ENCODE measurements around the gene SMYD3. TPM values are rescaled to one million over a fixed set of nuclear protein-coding genes. Genes with fewer than 3 reads are reported as not detected.

Gene SMYD3
- polyA plus RNA-seq, 1 donor from 2014 or later, result 48.6 TPM

DNA sequence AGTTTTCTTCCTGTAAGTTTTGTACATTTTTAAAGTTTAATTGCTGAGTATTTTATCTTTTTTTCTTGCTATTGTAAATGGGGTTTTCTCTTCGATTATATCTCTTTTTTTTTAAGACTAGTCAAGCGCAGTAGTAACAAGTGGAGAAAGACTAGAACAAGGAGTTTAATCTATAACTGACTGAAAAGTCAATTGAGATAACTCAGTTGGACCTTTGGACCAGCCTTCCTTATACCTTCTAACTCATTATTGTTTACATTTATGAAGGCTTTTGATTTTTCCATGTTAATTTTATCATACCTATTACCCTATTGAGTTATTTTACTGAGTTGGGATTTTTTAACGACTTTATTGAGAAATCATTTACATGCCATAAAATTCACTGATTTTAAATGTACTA is 81.2 kb downstream of the SMYD3 start:
- Histone ChIP-seq H3K27ac (ENCODE audit: low read length) (no peak overlapping the region), H3K4me2 (ENCODE audit: low read length) (no peak overlapping the region), H3K9me3 (ENCODE audit: low read length) (no peaks in the 10 kb centered on the region), H3F3A (ENCODE audit: insufficient read depth, low read length, poor library complexity, severe bottlenecking) (no peaks in the 10 kb centered on the region), H3K79me2 (replicated peaks; ENCODE audit: insufficient read depth, low read length) (no peaks in the 10 kb centered on the region), H3K36me3 (ENCODE audit: insufficient read depth, low read length) (no peaks in the 10 kb centered on the region), H3K9me2 (ENCODE audit: insufficient read depth, low read length) (no peaks in the 10 kb centered on the region), H3K4me3 (ENCODE audit: low read length) (no peak overlapping the region), H3K9ac (ENCODE audit: low read length) (no peak overlapping the region), H2AFZ (ENCODE audit: low read depth, low read length) (no peak overlapping the region), H4K20me1 (ENCODE audit: insufficient read depth) (no peaks in the 10 kb centered on the region), H3K27me3 (ENCODE audit: insufficient read depth, low read depth, low read length) (no peaks in the 10 kb centered on the region)
- TF ChIP-seq SMC3 (conservative IDR thresholded peaks at IDR 0.05; ENCODE audit: poor library complexity) (no peak), RAD21 (conservative IDR thresholded peaks at IDR 0.05) (no peak), MXI1 (conservative IDR thresholded peaks at IDR 0.05; ENCODE audit: poor library complexity, severe bottlenecking) (no peak)
- TF ChIP-seq, protein P1, sequence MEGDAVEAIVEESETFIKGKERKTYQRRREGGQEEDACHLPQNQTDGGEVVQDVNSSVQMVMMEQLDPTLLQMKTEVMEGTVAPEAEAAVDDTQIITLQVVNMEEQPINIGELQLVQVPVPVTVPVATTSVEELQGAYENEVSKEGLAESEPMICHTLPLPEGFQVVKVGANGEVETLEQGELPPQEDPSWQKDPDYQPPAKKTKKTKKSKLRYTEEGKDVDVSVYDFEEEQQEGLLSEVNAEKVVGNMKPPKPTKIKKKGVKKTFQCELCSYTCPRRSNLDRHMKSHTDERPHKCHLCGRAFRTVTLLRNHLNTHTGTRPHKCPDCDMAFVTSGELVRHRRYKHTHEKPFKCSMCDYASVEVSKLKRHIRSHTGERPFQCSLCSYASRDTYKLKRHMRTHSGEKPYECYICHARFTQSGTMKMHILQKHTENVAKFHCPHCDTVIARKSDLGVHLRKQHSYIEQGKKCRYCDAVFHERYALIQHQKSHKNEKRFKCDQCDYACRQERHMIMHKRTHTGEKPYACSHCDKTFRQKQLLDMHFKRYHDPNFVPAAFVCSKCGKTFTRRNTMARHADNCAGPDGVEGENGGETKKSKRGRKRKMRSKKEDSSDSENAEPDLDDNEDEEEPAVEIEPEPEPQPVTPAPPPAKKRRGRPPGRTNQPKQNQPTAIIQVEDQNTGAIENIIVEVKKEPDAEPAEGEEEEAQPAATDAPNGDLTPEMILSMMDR (IDR thresholded peaks at IDR 0.05; ENCODE audit: poor library complexity, severe bottlenecking), result no peak

DNA sequence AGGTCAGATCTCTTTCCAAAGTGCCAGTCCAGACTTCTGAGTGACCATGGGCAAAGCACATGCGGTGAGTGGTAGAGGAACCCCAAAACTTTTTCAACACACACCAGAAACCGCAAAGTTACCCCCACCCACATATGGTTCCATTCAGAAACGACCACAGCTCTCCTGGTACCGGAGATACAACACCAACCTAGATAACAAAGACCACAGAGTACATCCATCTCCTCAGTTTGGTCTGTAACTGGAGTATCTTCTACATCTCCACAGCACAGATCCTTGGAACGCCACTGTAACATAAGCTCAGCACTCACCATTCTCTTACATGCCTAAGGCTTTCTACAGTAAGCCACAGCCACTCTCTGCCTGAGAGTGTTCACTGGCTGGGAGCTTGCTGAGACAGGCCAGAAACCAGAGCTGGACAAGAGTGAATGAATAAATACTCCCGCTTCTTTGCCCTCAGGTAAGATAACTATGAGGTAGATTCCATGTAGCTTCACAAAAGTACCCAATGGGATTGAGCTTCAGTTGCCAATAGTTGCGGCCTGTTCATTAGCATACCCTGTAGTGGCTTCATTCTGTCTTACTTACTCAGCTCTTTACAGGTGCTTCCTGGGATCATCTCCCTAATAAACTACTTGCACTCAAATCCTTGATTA is 81.8 kb downstream of the SMYD3 start:
- Histone ChIP-seq H3K9me2 (ENCODE audit: insufficient read depth, low read length) (no peaks in the 10 kb centered on the region), H3K4me3 (ENCODE audit: low read length) (no peak overlapping the region), H3K36me3 (ENCODE audit: insufficient read depth, low read length) (no peaks in the 10 kb centered on the region), H3F3A (ENCODE audit: insufficient read depth, low read length, poor library complexity, severe bottlenecking) (no peaks in the 10 kb centered on the region), H3K4me2 (ENCODE audit: low read length) (no peak overlapping the region), H3K9me3 (ENCODE audit: low read length) (no peaks in the 10 kb centered on the region), H3K27ac (ENCODE audit: low read length) (no peak overlapping the region), H3K79me2 (replicated peaks; ENCODE audit: insufficient read depth, low read length) (no peaks in the 10 kb centered on the region), H2AFZ (ENCODE audit: low read depth, low read length) (no peak overlapping the region), H3K27me3 (ENCODE audit: insufficient read depth, low read depth, low read length) (no peaks in the 10 kb centered on the region), H4K20me1 (ENCODE audit: insufficient read depth) (no peaks in the 10 kb centered on the region), H3K9ac (ENCODE audit: low read length) (no peak overlapping the region)
- TF ChIP-seq SMC3 (conservative IDR thresholded peaks at IDR 0.05; ENCODE audit: poor library complexity), result no peak
- TF ChIP-seq TAF1 (IDR thresholded peaks at IDR 0.05; ENCODE audit: low read depth), result no peak
- TF ChIP-seq MXI1 (conservative IDR thresholded peaks at IDR 0.05; ENCODE audit: poor library complexity, severe bottlenecking), result no peak
- TF ChIP-seq, protein P2, sequence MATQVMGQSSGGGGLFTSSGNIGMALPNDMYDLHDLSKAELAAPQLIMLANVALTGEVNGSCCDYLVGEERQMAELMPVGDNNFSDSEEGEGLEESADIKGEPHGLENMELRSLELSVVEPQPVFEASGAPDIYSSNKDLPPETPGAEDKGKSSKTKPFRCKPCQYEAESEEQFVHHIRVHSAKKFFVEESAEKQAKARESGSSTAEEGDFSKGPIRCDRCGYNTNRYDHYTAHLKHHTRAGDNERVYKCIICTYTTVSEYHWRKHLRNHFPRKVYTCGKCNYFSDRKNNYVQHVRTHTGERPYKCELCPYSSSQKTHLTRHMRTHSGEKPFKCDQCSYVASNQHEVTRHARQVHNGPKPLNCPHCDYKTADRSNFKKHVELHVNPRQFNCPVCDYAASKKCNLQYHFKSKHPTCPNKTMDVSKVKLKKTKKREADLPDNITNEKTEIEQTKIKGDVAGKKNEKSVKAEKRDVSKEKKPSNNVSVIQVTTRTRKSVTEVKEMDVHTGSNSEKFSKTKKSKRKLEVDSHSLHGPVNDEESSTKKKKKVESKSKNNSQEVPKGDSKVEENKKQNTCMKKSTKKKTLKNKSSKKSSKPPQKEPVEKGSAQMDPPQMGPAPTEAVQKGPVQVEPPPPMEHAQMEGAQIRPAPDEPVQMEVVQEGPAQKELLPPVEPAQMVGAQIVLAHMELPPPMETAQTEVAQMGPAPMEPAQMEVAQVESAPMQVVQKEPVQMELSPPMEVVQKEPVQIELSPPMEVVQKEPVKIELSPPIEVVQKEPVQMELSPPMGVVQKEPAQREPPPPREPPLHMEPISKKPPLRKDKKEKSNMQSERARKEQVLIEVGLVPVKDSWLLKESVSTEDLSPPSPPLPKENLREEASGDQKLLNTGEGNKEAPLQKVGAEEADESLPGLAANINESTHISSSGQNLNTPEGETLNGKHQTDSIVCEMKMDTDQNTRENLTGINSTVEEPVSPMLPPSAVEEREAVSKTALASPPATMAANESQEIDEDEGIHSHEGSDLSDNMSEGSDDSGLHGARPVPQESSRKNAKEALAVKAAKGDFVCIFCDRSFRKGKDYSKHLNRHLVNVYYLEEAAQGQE (IDR thresholded peaks at IDR 0.05; ENCODE audit: borderline replicate concordance), result no peak
- no peak for TF ChIP-seq RAD21 (conservative IDR thresholded peaks at IDR 0.05)
- TF ChIP-seq EP300 (conservative IDR thresholded peaks at IDR 0.05; ENCODE audit: poor library complexity, severe bottlenecking), result no peak
- TF ChIP-seq, protein P1 (IDR thresholded peaks at IDR 0.05; ENCODE audit: poor library complexity, severe bottlenecking), result no peak
- no peak for TF ChIP-seq POLR2AphosphoS5 (IDR thresholded peaks at IDR 0.05)
- TF ChIP-seq EZH2 (IDR thresholded peaks at IDR 0.05; ENCODE audit: borderline replicate concordance, insufficient read depth, low read length, poor library complexity, severe bottlenecking), result no peak

Measured in neural cell (in vitro differentiated cells).